GM19035 (cell line): ENCODE measurements around the gene RASA3.

Experiments used
- ATAC-seq: cut with Tn5 transposase; IDR thresholded peaks from one replicate; pipeline ENCODE4 v1.9.1; 2021; ENCODE audit not compliant: unreplicated experiment

RASA3 gene

GRCh38 chr13:114069376-114070097 lies 62.9 kb downstream of the RASA3 start:
- no peak for ATAC-seq

- ATAC-seq: no peak
Measured at GRCh38 chr13:114068656-114069318, 63.6 kb downstream of the RASA3 start.

GRCh38 chr13:114067886-114068651 lies 64.4 kb downstream of the RASA3 start:
- peak; percentile 37 for ATAC-seq

- ATAC-seq: peak; percentile 55
Measured at GRCh38 chr13:114067381-114067885, 65.0 kb downstream of the RASA3 start.

- no peak for ATAC-seq
Measured at GRCh38 chr13:114066956-114067355, 65.5 kb downstream of the RASA3 start.

GRCh38 chr13:114065926-114066774 lies 66.3 kb downstream of the RASA3 start:
- no peak for ATAC-seq

- ATAC-seq: peak; percentile 44
Measured at GRCh38 chr13:114065141-114065925, 67.1 kb downstream of the RASA3 start.

- no peak for ATAC-seq
Measured at GRCh38 chr13:114064450-114065140, 67.8 kb downstream of the RASA3 start.

GRCh38 chr13:114063545-114064449 lies 68.6 kb downstream of the RASA3 start:
- ATAC-seq: no peak

- no peak for ATAC-seq
Measured at GRCh38 chr13:114062754-114063153, 69.7 kb downstream of the RASA3 start.

GRCh38 chr13:114062341-114062740 lies 70.1 kb downstream of the RASA3 start:
- no peak for ATAC-seq

- ATAC-seq: no peak
Measured at GRCh38 chr13:114061744-114062143, 70.7 kb downstream of the RASA3 start.

GRCh38 chr13:114061047-114061446 lies 71.4 kb downstream of the RASA3 start:
- no peak for ATAC-seq

GRCh38 chr13:114059946-114060860 lies 72.2 kb downstream of the RASA3 start:
- no peak for ATAC-seq

- no peak for ATAC-seq
Measured at GRCh38 chr13:114059428-114059827, 73.0 kb downstream of the RASA3 start.

- ATAC-seq: no peak
Measured at GRCh38 chr13:114058051-114058867, 74.2 kb downstream of the RASA3 start.
